ENCODE data around the gene CHRDL2. TPM values are rescaled to one million over a fixed set of nuclear protein-coding genes. Genes with fewer than 3 reads are reported as not detected.

Gene CHRDL2
- total RNA-seq, 2 experiments from 2014 or later: not detected

- no peaks in the 10 kb centered on the region for H3K9me2 ChIP-seq (ENCODE audit: insufficient read depth, low read length)
- no peak overlapping the region for H3K4me3 ChIP-seq (ENCODE audit: low read depth, low read length, poor library complexity, severe bottlenecking)
- intact Hi-C loops (cut with micrococcal nuclease; ENCODE audit: unreplicated experiment): no loop called here
- peaks cover 15% of the 10 kb centered on the region; the same call in 1 of the 2 replicates for H3K36me3 ChIP-seq (ENCODE audit: insufficient read depth, low read length)
- ChIA-PET POLR2A (no interaction called here), CTCF (ENCODE audit: unreplicated experiment) (no interaction called here)
- H3K27ac ChIP-seq (ENCODE audit: low read depth, low read length, poor library complexity, severe bottlenecking): no peak overlapping the region
- H3K4me1 ChIP-seq (ENCODE audit: insufficient read depth, low read length, poor library complexity, severe bottlenecking): peaks cover 17% of the 10 kb centered on the region
- no TSS peak for BruUV-seq (replicated peaks)
- no peak for TF ChIP-seq EZH2phosphoT487 (IDR thresholded peaks at IDR 0.05; ENCODE audit: borderline replicate concordance, low read depth, low read length)
- TF ChIP-seq CTCF (conservative IDR thresholded peaks at IDR 0.05; ENCODE audit: low read length): no peak
- no peak overlapping the region for H2AFZ ChIP-seq (ENCODE audit: low read length)
- H3K9me3 ChIP-seq (ENCODE audit: low read length): no peaks in the 10 kb centered on the region
- no peak overlapping the region for H3K4me2 ChIP-seq (ENCODE audit: low read length)
- no peaks in the 10 kb centered on the region; the same call in 1 of the 2 replicates for H4K20me1 ChIP-seq (ENCODE audit: insufficient read depth, low read length)
- no peak for DNase-seq (ENCODE audit: low spot score)
- H3K79me2 ChIP-seq (ENCODE audit: insufficient read depth, low read depth, low read length): peaks cover 69% of the 10 kb centered on the region; the same call in 1 of the 2 replicates
These were observed 47.4 kb upstream of the CHRDL2 start for GRCh38 chr11:74778581-74778980.

- no peak overlapping the region for H3K4me3 ChIP-seq (ENCODE audit: low read depth, low read length, poor library complexity, severe bottlenecking)
- DNase-seq (ENCODE audit: low spot score): no peak
- CTCF ChIA-PET (ENCODE audit: unreplicated experiment): no interaction called here
- POLR2A ChIA-PET: no interaction called here
- no peak overlapping the region for H3K4me2 ChIP-seq (ENCODE audit: low read length)
- TF ChIP-seq CTCF (conservative IDR thresholded peaks at IDR 0.05; ENCODE audit: low read length) (no peak), EZH2phosphoT487 (IDR thresholded peaks at IDR 0.05; ENCODE audit: borderline replicate concordance, low read depth, low read length) (no peak)
- peaks cover 69% of the 10 kb centered on the region; the same call in 1 of the 2 replicates for H3K79me2 ChIP-seq (ENCODE audit: insufficient read depth, low read depth, low read length)
- no peaks in the 10 kb centered on the region for H3K9me2 ChIP-seq (ENCODE audit: insufficient read depth, low read length)
- H3K9me3 ChIP-seq (ENCODE audit: low read length): no peaks in the 10 kb centered on the region
- H3K36me3 ChIP-seq (ENCODE audit: insufficient read depth, low read length): peaks cover 15% of the 10 kb centered on the region; the same call in 1 of the 2 replicates
- H2AFZ ChIP-seq (ENCODE audit: low read length): no peak overlapping the region
- peaks cover 10% of the 10 kb centered on the region for H3K4me1 ChIP-seq (ENCODE audit: insufficient read depth, low read length, poor library complexity, severe bottlenecking)
- no TSS peak for BruUV-seq (replicated peaks)
- intact Hi-C loops (cut with micrococcal nuclease; ENCODE audit: unreplicated experiment): no loop called here
- no peak overlapping the region for H3K27ac ChIP-seq (ENCODE audit: low read depth, low read length, poor library complexity, severe bottlenecking)
- H4K20me1 ChIP-seq (ENCODE audit: insufficient read depth, low read length): no peaks in the 10 kb centered on the region; the same call in 1 of the 2 replicates
These were observed 46.7 kb upstream of the CHRDL2 start for GRCh38 chr11:74777877-74778276.

GRCh38 chr11:74777038-74777437 lies 45.8 kb upstream of the CHRDL2 start:
- Histone ChIP-seq H3K36me3 (ENCODE audit: insufficient read depth, low read length) (peaks cover 15% of the 10 kb centered on the region; the same call in 1 of the 2 replicates), H3K9me3 (ENCODE audit: low read length) (no peaks in the 10 kb centered on the region), H3K4me2 (ENCODE audit: low read length) (no peak overlapping the region), H4K20me1 (ENCODE audit: insufficient read depth, low read length) (no peaks in the 10 kb centered on the region; the same call in 1 of the 2 replicates), H3K27ac (ENCODE audit: low read depth, low read length, poor library complexity, severe bottlenecking) (no peak overlapping the region), H3K79me2 (ENCODE audit: insufficient read depth, low read depth, low read length) (peaks cover 73% of the 10 kb centered on the region; the same call in 1 of the 2 replicates), H2AFZ (ENCODE audit: low read length) (no peak overlapping the region), H3K4me3 (ENCODE audit: low read depth, low read length, poor library complexity, severe bottlenecking) (no peak overlapping the region), H3K4me1 (ENCODE audit: insufficient read depth, low read length, poor library complexity, severe bottlenecking) (peaks cover 5% of the 10 kb centered on the region), H3K9me2 (ENCODE audit: insufficient read depth, low read length) (no peaks in the 10 kb centered on the region)
- no peak for TF ChIP-seq EZH2phosphoT487 (IDR thresholded peaks at IDR 0.05; ENCODE audit: borderline replicate concordance, low read depth, low read length)
- TF ChIP-seq CTCF (conservative IDR thresholded peaks at IDR 0.05; ENCODE audit: low read length): no peak
- ChIA-PET CTCF (ENCODE audit: unreplicated experiment) (no interaction called here), POLR2A (no interaction called here)
- intact Hi-C loops (cut with micrococcal nuclease; ENCODE audit: unreplicated experiment): no loop called here
- no peak for DNase-seq (ENCODE audit: low spot score)
- no TSS peak for BruUV-seq (replicated peaks)
